Lower leg skin (tissue), 3 donors: ENCODE measurements around the gene KAZN.

ENCODE experiments used
- POLR2A ChIP-seq, 2 donors: fragments of 450-650 bp; IDR thresholded peaks; one replicate each; pipeline ENCODE4 v1.6.1; 2016 to 2017; ENCODE audit warnings: antibody characterized with exemption in 2 of 2, mild to moderate bottlenecking in 1 of 2, moderate library complexity in 1 of 2
- TF ChIP-seq, protein P1 (sequence below), 3 donors: fragments of 450-650 bp; IDR thresholded peaks; one replicate each; pipeline ENCODE4 v1.5.1; 2016; ENCODE audit warnings: antibody characterized with exemption in 3 of 3, mild to moderate bottlenecking in 3 of 3, moderate library complexity in 2 of 3

GRCh38 chr1:14726606-14727005, 128.1 kb downstream of the KAZN start:
- TF ChIP-seq POLR2A (IDR thresholded peaks at IDR 0.05), result no peak
- TF ChIP-seq, protein P1, sequence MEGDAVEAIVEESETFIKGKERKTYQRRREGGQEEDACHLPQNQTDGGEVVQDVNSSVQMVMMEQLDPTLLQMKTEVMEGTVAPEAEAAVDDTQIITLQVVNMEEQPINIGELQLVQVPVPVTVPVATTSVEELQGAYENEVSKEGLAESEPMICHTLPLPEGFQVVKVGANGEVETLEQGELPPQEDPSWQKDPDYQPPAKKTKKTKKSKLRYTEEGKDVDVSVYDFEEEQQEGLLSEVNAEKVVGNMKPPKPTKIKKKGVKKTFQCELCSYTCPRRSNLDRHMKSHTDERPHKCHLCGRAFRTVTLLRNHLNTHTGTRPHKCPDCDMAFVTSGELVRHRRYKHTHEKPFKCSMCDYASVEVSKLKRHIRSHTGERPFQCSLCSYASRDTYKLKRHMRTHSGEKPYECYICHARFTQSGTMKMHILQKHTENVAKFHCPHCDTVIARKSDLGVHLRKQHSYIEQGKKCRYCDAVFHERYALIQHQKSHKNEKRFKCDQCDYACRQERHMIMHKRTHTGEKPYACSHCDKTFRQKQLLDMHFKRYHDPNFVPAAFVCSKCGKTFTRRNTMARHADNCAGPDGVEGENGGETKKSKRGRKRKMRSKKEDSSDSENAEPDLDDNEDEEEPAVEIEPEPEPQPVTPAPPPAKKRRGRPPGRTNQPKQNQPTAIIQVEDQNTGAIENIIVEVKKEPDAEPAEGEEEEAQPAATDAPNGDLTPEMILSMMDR (IDR thresholded peaks at IDR 0.05), result no peak
